ENCODE data around the gene CNST.
"Not testable (repeated sequence)": the region's sequence is repeated elsewhere in the genome, so short reads cannot be mapped to it uniquely, and the experiment has no call there.

CNST gene

DNA sequence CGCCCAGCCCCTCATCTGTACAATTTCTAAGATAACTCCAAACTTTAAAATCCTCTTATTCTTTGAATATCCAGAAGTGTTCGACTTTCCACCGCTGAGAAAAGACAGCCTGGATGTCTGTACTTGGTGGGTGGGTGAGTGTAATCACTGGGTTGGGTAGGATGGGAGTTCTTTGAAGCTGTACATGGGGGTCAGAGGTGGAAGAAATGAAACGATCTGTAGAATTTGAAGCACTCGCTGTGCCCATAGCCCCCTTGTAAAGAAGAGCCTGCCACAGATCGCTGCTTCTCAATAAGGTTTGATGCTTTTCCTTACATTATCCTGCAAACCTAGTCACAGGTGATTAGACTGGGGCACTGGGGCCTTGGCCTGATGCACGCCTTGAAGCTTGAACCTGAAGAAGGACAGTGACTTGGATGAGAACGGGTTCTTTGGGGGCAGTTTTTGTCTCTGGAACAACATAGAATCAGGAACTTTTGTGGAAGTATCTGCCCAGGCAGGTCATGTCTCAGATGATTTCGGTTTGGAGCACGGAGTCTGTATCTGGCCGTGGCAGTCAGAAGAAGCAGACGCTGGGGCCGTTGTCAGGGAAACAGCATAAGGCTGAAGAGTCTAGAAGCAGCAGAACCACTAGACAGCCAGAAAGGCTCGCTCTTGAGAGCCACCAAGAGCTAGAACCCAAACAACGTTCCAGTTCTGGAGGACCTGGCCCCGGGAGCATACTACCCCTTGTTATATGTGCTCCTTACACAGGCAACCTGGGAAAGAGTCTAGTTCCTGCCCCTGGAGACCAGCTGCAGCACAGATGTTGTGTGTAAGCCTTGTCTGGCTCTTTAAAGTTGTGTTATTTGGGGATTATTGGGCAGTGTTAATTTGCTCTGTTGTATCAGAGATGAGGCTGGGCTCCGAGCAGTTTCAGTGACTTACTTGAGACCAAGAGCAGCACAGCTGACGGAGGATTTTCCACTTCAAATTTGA, 112.8 kb downstream of the CNST start:
- DNase-seq (ENCODE audit: low spot score): peak; percentile 46

DNA sequence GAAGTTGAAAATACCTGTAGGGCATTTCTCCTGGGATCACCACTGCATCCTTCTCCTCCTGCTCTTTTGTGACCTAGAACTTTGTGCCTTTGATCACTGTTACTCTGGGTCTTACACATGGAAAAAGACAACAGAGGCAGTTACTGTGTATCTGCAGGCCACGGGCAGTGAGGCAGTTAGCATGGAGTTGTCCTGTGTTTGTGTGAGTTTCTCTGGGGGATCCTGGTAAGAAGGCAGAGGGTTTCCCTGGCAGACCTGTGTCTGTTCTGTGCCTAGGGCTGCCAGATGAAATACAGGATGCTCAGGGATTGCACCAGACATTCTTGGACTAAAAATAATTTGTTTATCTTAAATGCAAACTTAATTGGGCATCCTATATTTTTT, 113.5 kb downstream of the CNST start:
- DNase-seq (ENCODE audit: low spot score): no peak

GRCh38 chr1:246680190-246680589, 113.9 kb downstream of the CNST start:
- DNase-seq (ENCODE audit: low spot score): no peak

GRCh38 chr1:246680696-246681130, 114.5 kb downstream of the CNST start:
- DNase-seq (ENCODE audit: low spot score): no peak

GRCh38 chr1:246681900-246682895, 115.9 kb downstream of the CNST start:
- DNase-seq (ENCODE audit: low spot score): no peak

- no peak for DNase-seq (ENCODE audit: low spot score)
Observed at GRCh38 chr1:246683521-246683920, 117.3 kb downstream of the CNST start.

DNA sequence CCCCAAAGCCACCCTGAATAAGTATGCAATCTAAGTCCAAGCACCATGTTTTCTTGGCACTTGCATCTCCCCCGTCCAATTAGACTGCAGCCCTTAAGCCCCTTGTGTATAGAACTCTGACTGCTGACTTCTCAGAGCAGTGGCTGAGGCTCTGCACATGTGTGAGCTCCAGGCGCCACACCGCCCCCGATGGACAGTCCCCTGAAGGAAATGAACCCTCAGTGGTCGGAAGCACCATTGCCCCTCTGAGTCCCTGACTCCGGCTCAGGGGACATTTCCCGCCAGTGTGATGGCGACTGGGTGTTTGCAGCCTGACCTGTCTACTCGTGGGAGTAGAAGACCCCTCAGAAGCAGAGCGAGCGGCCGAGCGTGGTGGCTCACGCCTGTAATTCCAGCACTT, 120.7 kb downstream of the CNST start:
- no peak for DNase-seq (ENCODE audit: low spot score)

- DNase-seq (ENCODE audit: low spot score): peak; percentile 91
Observed at GRCh38 chr1:246689409-246690008, 123.3 kb downstream of the CNST start.

DNA sequence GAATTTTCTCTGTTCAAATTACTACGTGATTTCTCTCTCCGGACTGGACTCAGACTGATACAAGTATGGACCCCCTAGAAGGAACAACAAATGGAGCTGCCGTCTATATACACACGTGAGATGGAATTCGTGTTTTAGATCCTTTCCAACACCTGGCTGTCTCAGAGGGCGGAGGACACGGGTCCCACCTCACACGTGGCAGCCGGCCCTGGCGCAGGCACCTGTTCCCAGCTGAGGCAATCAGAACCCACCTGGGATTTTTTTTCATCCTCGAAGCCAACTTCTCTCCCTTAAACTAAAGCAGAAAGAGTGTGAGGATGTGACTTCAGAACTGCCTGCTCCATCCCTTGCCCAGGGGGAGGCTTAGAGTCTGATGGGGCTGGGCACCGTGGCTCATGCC, 123.8 kb downstream of the CNST start:
- no peak for DNase-seq (ENCODE audit: low spot score)

- no peak for DNase-seq (ENCODE audit: low spot score)
Observed at GRCh38 chr1:246691622-246692495, 125.6 kb downstream of the CNST start.

- DNase-seq (ENCODE audit: low spot score): not testable (repeated sequence)
Observed at GRCh38 chr1:246694213-246694895, 128.1 kb downstream of the CNST start.

DNA sequence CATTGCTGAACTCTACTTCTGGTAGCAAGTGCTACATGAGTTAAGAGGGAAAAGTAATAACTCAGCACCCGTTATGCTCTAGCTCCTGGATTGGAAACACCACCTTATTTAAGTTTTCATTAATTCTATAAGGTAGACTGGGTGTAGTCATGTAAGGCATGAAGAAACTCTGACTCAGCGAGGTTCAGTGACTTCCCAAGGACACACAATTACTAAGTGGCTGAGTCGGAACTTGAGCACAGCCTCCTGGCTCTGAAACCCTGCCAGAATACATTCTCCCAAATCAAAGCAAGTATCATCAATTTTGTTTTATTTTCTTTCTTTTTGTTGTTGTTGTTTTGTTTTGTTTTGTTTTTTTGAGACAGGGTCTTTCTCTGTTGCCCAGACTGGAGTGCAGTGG, 128.9 kb downstream of the CNST start:
- DNase-seq (ENCODE audit: low spot score): no peak

- no peak for DNase-seq (ENCODE audit: low spot score)
Observed at GRCh38 chr1:246695666-246696065, 129.4 kb downstream of the CNST start.

GRCh38 chr1:246698466-246699094, 132.3 kb downstream of the CNST start:
- DNase-seq (ENCODE audit: low spot score): no peak

DNA sequence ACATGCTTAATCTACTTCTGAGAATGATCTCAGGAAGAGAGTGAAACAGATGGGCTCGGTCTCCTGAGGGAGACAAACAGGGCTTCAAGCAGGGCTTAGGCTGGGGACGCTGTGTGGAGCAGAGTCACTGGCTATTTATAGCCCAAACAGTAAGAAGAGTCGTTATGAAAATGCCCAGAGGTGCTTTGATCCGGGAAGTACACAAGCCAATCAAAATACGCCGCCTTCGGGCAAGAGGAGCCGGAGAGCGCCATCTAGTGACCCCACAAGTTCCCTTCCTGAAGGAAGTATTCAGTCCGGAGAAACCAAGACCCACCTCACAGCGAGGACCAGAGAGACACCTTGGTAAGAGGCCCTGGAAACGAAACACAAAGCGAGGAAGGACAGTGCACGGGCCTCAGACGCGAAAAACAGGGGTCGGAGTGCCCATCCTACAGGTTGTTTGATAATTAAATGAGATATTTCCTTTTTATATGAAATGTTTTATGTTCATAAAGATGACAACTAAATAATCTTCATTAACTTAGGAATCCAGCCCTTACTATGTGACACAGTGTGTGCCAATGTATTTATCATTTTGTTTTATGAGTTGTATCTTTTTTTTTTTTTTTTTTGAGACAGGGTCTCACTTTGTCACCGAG, 133.0 kb downstream of the CNST start:
- DNase-seq (ENCODE audit: low spot score): peak; percentile 95

DNA sequence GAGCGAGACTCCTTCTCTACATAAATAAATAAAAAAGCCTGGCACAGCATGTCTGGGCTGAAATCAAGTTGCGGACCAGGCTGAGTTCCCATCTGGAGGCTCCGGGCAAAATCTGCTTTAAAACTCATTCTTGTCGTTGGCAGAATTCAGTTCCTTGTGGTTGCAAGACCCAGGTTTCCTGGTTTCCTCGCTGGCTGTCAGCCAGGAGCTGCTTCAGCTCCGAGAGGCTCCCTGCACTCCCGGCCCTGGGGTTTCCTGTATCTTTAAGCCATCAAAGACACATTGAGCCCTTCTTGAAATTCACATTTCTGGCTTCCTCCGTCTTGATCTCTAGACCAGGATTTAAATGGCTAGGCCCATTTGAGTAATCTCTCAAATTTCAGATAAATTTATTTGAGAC, 137.3 kb downstream of the CNST start:
- no peak for DNase-seq (ENCODE audit: low spot score)

- peak; percentile 81 for DNase-seq (ENCODE audit: low spot score)
Observed at GRCh38 chr1:246705368-246705767, 139.1 kb downstream of the CNST start.

DNA sequence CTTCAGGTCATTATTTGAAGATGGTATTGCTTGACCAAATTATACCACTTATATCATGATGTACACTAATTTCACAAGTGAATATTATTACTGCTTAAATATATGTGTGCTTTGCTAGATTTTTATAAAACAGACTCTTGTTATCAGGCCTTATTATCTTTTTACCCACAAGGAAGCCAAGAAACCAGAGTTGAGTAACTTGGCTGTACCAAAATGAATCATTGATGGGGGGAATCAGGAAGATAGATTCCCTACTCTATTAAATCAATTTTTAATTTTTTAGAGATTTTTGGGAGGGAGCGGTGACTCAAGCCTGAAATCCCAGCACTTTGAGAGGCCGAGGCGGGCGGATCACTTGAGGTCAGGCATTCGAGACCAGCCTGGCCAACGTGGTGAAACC, 141.9 kb downstream of the CNST start:
- DNase-seq (ENCODE audit: low spot score): no peak

DNA sequence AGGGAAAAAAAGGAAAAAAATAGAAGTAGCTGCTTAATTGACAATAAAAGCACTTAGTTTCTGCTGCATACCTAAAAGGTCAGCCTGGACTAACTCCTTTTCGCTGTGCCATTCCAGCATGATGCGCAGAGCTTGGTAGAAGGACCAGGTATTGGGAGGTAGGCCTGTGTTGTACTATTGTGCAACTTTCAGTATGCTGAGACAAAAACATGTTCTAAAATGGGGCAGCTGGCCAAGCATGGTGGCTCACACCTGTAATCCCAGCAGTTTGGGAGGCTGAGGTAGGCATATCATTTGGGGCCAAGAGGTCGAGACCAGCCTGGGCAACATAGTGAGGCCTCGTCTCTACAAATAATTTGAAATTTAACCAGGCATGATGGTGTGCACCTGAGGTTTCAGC, 142.9 kb downstream of the CNST start:
- DNase-seq (ENCODE audit: low spot score): no peak

GRCh38 chr1:246709835-246710234, 143.6 kb downstream of the CNST start:
- no peak for DNase-seq (ENCODE audit: low spot score)
